CMK (cell line): ENCODE results near the gene ADSS1.

Experiments
- DNase-seq: peaks from one replicate; pipeline ENCODE4 v3.0.0-alpha.2; 2010; ENCODE audit warnings: low read depth

ADSS1 gene

DNA sequence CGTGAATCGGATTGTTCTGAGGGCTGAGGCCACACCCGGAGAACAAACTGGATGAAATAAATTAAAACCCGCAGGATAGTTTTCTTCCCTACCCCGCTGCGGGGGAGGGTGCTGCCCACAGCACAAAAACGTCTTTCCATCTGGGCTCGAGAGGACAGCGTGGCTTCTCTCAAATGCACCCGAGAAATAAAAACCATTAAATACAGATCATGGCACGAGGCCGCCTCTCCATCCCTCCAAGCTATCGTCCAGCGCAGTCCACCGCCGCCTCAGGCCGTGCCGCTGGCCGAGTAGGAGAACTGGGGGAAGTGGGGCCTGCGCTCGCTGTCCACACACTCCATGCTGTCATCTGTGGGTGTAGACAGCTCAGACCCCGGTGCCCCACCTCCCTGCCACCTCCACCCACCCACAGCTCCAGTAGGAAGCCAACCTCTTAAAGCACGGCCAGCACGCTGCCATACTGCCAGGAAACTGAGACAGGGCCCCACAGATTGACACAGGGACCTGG is 46.1 kb downstream of the ADSS1 start:
- DNase-seq: no peak

- DNase-seq: no peak
Observed at GRCh38 chr14:104770851-104771272, 46.8 kb downstream of the ADSS1 start.

GRCh38 chr14:104771374-104771773 is 47.3 kb downstream of the ADSS1 start:
- DNase-seq: no peak

- DNase-seq: no peak
Observed at GRCh38 chr14:104771918-104772706, 48.1 kb downstream of the ADSS1 start.

DNA sequence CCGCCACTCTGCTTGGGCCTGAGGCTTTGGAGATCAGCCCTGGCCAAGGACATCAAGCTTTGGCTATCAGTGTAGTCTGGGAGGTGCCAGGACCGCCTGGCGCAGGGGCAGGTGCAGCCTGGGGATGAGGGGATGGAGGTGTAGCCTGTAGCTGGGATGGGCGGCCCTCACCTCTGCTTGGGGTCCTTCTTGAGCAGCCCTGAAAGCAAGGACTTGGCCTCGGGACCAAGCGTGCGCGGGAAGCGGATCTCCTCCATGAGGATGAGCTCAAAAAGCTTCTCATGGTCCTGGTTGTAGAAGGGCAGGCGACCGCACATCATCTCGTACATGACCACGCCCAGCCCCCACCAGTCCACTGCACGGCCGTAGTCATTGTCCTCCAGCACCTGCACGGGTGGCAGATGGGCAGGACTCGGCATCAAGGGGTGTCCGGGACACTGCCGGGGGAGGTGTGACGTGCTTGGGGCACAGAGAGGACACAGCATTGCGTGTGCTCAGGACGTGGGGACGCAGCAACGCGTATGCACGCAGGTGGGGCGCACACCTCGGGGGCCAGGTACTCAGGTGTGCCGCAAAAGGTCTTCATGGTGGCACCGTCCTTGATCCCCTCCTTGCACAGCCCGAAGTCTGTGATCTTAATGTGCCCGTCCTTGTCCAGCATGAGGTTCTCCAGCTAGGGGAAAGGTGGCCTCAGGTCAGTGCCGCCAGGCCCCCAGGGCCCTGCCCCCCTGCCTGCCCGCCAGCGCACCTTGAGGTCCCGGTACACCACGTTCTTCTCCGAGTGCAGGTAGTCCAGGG is 48.9 kb downstream of the ADSS1 start:
- no peak for DNase-seq

DNA sequence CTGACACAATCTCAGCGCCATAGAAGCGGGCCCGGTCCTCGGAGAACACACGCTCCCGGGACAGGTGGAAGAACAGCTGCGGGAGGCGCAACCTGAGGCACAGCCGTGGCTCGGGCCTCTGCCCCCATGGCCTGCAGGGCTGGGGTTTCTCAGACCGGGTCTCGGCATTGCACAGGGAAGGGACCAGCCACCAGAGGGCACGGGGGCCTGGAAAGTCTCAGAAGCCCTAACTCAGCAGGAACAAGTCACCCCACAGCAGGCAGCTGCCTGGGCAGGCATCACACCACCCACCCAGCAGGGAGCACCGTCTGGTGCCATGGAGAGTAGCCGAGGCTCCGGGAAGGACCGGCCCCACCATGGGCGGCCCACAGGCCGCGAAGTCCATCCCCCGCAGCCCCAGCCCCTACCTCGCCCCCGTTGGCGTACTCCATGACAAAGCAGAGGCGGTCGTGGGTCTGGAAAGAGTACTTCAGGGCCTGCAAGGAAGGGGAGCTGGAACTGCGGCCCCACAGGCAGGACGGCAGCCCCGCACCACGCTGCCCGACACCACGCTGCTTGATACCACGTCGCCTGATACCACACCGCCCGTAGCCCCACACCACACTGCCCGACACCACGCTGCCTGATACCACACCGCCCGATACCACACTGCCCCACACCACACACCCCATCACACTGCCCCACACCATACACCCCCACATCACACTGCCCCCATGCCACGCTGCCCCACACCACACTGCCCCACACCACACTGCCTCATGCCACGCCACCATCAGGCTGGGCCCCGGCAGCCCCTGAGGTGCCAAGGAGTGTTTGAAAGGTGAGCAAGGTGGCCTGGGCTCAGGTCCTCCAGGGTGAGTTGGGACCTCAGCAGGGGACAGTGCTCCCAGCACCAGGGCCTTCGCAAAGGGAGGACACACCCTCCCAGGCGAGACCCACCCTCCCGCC is 49.8 kb downstream of the ADSS1 start:
- DNase-seq: no peak

DNA sequence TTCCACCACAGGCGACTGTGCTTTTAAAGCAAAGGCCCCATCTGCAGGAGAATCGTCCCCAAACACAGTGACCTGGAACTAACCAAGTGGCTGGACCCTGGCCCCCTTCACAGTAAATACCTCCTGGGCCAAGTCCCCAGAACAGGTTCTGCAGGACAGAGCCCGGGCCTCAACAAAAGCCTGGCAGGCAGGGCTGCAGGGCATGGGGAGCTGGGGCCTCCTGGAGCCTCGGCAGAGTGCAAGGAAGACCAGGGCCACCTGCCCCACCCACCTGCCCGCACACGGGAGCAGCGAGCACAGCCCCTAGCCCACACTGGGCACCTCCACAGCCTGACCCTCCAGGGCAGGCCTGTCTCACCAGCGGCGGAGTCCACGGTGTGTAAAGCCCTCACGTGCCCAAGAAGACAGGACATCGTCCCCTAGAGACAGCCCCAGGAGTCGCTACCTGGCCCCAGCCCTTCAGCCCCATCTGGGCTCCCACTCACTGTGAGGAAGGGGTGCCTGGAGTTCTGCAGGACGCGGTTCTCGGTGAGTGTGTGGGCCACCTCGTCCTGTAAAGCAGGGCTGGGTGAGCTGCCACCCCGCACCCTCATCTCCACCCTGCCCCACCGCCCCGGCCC is 50.5 kb downstream of the ADSS1 start:
- DNase-seq: no peak

DNA sequence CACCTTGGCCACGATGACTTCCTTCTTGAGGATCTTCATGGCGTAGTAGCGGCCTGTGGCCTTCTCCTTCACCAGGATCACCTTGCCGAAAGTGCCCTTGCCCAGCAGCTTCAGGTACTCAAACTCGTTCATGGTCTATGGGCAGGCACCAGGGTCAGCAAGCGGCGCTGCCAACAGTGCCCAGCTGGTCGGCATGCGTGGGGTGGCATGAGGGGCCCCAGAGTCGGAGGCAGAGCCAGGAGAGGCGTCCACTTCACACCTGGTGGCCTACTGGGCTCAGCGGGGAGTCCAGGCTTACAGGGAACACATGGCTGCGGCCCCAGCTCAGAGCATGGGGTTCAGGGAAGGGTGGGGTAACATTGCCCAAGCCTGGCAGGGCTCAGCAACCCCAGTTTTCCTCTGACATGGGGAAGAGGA is 51.1 kb downstream of the ADSS1 start:
- no peak for DNase-seq

DNA sequence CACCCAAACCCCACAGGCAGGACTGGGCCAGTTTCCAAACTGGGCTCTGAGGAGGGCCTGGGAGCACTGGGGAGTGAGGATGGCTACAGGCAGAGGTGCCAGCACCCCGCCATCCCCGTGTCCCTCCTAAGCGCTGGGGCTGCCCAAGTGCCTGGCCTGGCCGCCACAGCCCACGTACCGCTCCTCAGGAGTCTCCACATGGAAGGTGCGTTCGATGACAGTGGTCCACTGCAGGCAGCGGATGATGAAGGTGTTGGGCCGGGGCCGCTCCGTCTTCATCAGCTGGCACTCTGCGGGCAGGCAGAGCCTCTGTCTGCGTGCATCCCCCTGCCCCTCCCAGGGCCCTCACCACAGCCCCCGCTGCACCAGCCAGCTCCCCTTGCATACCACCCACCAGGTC is 52.5 kb downstream of the ADSS1 start:
- DNase-seq: no peak

DNA sequence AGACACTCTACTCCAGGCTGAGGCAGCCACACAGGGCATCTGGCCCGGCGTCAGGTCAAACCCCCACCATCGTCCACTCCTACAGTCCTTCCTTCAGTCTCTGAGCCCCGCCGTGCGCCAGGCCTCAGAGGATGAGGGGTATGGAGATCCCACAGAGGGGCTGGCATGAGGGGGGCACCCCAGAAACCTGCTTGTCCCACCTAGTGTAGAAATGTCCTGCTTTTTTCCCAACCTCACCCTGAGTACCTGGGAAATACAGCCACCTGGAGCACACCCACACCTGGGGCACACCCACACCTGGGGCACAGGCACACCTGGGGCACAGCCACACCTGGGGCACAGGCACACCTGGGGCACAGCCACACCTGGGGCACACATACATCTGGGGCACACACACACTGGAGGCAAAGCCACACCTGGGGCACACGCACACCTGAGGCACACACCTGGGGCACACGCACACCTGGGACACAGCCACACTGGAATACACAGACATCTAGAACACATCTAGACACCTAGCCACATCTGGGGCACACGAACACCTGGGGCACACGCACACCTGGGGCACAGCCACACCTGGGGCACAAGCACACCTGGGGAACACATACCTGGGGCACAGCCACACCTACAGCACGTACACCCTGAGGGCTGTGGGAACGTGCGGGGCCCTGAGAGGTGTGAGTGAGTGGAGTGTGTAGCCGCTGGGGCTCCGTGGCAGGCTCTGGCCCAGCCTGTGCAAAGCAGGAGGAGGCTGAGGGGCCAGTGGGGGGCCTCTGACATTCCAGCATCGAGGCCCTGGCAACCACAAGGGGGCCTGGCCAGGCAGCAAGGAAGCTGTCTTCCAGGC is 53.2 kb downstream of the ADSS1 start:
- no peak for DNase-seq

DNA sequence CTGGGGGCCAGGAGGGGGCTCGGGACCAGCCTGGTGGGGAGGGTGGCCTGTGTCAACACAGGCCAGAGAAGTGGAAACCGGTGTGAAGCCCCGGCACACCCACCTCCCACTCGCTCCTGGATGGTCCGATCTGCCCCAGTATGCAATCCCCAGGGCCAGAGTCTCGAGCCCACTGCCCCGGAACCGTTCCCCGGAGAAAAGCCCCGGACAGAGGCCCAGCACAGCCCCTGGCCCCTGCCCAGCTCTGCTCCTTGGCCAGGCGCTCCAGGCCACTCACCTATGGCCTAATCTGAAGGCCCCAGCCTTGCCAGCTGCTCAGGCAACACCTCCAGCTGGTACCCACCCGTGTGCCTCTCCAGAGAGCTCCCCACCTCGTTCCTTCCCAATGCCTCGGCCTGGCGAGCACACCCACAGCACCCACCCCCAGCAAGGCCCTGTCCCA is 53.8 kb downstream of the ADSS1 start:
- DNase-seq: no peak

DNA sequence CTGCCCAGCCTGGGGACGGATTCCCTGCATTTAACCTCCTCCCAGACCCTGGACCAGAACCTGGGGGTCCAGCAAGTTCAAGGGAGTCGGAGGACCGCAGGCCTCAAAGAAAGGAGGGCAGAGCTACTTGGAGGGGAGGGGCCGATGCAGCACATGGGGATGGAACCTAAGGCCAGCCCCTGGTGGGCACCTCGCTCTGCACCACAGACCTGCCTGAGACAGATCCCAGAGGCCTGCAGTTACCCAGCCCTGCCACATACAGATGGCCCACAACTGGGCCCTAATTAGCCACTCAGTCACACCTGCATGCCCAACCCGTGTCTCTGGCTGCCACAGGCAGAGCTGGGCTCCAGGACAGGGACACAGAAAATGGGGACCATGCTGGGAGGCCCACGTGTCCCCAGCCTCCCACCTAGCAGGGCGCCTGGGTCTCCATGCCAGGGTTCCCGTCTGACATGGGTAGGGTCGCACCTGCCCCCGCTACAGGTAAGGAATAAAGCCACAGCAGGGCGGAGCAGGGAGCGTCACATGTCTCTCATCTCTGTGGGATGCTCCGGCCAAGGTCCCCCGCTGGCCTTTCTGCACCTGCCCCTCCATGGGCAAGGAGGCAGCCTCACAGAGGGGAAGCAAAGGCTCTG is 54.8 kb downstream of the ADSS1 start:
- no peak for DNase-seq

- no peak for DNase-seq
Observed at GRCh38 chr14:104779776-104780512, 55.9 kb downstream of the ADSS1 start.

DNA sequence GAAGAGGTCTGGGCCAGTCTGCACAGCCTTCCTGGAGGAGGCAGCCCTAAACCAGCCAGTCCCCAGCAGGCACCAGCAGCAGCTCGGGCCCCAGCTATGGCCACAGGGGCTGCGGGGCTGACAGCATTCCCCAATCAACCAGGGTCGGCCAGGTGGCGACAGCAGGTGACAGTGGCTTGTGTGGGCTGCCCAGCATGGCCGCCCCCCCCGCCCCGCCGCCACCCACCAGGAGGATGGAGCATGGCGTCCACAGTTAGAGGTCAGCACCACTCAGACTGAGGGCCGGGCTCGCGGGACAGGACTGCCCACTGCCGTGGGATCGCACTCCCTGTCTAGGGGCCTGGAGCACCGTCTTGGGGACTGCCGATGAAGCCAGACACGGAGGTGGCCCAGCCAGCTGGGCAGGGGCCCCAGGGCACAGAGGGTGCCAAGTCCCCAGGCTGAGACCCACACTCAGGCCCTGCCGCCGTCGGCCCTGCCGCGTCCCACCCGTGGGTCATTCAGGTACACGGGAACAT is 56.5 kb downstream of the ADSS1 start:
- no peak for DNase-seq

GRCh38 chr14:104781271-104782077 is 57.4 kb downstream of the ADSS1 start:
- no peak for DNase-seq

GRCh38 chr14:104782086-104782807 is 58.2 kb downstream of the ADSS1 start:
- DNase-seq: no peak

- DNase-seq: no peak
Observed at GRCh38 chr14:104782808-104783139, 58.7 kb downstream of the ADSS1 start.
